Astrocyte of the cerebellum (primary cell): Measurements from ENCODE around the gene NKAIN1.

ENCODE experiments used
- DNase-seq: peaks from one replicate; pipeline ENCODE4 v3.0.0-alpha.2; 2011; ENCODE audit warnings: low read depth
- H3K4me3 ChIP-seq: 2 replicates; pipeline ENCODE4 v1.5.1; 2011; ENCODE audit warnings: mild to moderate bottlenecking, low read depth, low read length, moderate library complexity
- in situ Hi-C: cut with HindIII; loops from 2 replicates; pipeline ENCODE4 v1.10.0; 2017; ENCODE audit warnings: low sequenced_read_pairs
- TF ChIP-seq, protein P1 (sequence below): IDR thresholded peaks from 2 replicates; pipeline ENCODE4 v1.5.1; 2012; ENCODE audit warnings: low read length, low read depth, moderate library complexity, mild to moderate bottlenecking; ENCODE audit errors: missing control alignments

Gene NKAIN1

DNA sequence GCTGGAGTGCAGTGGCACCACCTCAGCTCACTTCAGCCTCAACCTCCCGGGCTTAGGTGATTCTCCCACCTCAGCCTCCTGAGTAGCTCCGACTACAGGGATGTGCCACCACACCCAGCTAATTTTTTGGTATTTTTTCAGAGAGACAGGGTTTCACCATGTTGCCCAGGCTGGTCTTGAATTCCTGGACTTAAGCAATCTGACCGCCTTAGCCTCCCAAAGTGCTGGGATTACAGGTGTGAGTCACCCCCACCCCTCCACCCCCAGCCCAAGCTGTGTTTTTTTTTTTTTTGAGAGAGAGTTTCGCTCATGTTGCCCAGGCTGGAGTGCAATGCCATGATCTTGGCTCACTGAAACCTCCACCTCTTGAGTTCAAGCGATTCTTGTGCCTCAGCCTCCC lies 75.4 kb downstream of the NKAIN1 start:
- no peak for DNase-seq
- no peak overlapping the region for H3K4me3 ChIP-seq
- in situ Hi-C loops: loop anchor here (25.0 kb wide), 1 partner anchor 352 kb away; no protein-coding TSS in a partner anchor
- TF ChIP-seq, protein P1, sequence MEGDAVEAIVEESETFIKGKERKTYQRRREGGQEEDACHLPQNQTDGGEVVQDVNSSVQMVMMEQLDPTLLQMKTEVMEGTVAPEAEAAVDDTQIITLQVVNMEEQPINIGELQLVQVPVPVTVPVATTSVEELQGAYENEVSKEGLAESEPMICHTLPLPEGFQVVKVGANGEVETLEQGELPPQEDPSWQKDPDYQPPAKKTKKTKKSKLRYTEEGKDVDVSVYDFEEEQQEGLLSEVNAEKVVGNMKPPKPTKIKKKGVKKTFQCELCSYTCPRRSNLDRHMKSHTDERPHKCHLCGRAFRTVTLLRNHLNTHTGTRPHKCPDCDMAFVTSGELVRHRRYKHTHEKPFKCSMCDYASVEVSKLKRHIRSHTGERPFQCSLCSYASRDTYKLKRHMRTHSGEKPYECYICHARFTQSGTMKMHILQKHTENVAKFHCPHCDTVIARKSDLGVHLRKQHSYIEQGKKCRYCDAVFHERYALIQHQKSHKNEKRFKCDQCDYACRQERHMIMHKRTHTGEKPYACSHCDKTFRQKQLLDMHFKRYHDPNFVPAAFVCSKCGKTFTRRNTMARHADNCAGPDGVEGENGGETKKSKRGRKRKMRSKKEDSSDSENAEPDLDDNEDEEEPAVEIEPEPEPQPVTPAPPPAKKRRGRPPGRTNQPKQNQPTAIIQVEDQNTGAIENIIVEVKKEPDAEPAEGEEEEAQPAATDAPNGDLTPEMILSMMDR: no peak

DNA sequence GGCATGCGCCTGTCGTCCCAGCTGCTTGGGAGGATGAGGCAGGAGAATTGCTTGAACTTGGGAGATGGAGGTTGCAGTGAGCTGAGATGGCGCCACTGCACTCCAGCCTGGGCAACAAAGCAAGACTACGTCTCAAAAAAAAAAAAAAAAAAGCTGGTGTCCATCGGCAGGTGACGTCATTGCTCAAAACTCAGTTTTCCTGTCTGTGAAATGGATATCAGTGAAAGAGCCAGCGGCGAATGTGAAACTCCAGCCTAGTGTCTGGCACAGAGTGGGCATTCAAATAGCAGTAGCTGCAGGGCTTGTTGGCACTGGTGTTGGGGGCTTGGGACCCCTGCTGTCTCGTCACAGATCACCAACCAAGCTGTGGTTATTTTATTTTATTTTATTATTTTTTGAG lies 75.8 kb downstream of the NKAIN1 start:
- in situ Hi-C loops: loop anchor here (25.0 kb wide), 1 partner anchor 352 kb away; no protein-coding TSS in a partner anchor
- H3K4me3 ChIP-seq: no peak overlapping the region
- DNase-seq: no peak
- TF ChIP-seq, protein P1: no peak

DNA sequence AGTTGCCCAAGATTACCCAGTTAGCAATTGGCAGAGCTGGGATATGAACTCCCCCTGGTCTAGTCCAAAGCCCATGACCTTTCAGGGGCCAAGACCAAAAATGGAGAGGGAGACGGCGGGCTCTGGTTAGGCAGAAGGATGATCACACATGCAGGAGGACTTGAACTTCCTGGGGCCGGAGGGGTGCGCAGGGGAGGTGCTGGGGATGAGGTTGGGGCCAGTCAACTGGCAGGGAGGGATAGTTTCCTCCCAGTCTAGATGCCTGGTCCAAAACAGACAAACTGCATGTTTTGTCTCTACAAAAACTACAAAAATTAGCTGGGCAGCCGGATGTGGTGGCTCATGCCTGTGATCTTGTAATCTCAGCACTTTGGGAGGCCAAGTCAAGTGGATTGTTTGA lies 78.1 kb downstream of the NKAIN1 start:
- in situ Hi-C loops: loop anchor here (25.0 kb wide), 1 partner anchor 349 kb away; no protein-coding TSS in a partner anchor
- TF ChIP-seq, protein P1: no peak
- no peak overlapping the region for H3K4me3 ChIP-seq
- DNase-seq: no peak

DNA sequence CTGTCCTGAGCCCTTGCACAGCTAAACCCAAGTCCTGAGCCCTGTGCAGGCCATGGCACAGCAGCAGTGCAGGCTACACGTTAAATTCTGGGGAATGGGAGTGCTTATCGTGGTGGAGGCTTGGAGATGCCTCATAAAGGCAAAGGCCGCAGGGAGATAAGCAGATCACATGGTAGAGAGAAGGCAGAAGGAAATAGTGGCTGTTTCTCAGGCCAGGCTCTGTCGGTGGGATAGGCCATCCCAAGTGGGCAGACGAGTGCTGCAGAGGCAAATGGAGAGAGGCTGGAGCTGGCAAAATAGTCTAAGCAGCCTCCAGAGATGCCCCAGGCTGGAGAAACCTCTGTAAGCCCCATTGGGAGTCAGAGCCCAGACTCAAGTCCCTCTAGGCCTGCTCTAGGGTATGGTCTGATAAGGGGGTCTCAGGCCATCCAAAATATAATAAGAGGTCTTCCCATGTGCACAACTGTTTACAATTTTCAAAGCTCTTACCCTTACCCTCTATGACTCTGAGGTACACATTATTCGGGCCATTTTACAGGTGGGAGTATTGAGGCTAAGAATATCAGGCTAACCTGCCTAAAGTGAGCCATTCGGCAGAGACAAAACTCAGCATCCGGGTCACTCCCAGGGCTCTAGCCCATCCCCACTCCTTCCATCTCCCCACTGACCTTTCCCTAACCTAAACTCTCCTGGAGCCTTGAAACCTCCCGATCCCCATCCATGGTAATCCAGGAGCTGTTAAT lies 79.6 kb downstream of the NKAIN1 start:
- DNase-seq: no peak
- H3K4me3 ChIP-seq: no peak overlapping the region
- in situ Hi-C loops: loop anchor here (5.0 to 25.0 kb wide), 2 partner anchors 98 to 348 kb away; no protein-coding TSS in a partner anchor
- TF ChIP-seq, protein P1: no peak

DNA sequence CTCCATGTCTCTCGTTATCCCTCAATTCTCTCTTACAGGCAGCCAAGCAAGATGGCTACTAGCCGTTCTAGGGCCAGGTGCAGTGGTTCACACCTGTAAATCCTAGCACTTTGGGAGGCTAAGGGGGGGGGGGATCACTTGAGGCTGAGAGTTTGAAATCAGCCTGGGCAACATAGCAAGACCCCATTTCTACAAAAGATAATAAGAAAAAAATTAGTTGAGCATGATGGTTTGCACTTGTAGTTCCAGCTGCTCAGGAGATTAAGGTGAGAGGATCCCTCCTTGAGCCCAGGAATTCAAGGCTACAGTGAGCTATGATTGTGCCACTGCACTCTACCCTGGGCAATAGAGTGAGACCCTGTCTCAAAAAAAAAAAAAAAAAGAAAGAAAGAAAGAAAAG lies 80.4 kb downstream of the NKAIN1 start:
- in situ Hi-C loops: loop anchor here (5.0 to 25.0 kb wide), 2 partner anchors 97 to 347 kb away; no protein-coding TSS in a partner anchor
- DNase-seq: no peak
- TF ChIP-seq, protein P1: no peak
- no peak overlapping the region for H3K4me3 ChIP-seq

DNA sequence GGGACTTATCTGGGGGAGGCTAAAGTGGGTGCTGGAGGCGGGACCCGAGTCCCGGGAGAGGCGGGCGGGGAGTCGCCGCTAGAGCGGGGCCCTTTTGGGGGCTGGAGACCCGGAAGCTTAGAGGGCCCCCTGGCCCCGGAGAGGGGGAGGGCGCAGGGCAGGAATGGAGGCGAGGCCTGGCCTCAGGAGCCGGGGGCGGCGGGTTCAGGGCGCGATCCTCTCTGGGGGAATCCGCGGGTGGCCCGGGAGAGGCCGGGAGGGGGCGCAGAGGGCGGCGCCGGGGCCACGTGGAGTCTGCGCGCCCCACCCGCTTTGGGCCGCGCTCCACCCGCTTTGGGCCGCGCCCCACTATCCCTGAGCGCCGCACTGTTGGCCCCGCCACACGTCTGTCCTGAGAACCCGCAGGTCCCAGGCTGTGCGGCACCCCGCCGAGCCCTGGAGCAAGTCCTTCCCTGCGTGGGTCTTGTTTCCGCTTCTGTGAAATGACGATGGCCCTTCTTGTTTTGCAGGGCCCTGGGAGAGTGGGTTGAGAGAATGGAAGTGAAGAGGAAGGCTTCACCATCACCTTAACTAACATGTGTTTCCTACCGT lies 84.4 kb downstream of the NKAIN1 start:
- H3K4me3 ChIP-seq: peak overlapping the region; percentile 61
- TF ChIP-seq, protein P1: peak; percentile 22
- peak; percentile 16 for DNase-seq
- in situ Hi-C loops: loop anchor here (5.0 to 25.0 kb wide), 2 partner anchors 93 to 343 kb away; no protein-coding TSS in a partner anchor
